Pancreas (tissue), 10 donors: ENCODE data around the gene EIF3L. TPM values are rescaled to one million over a fixed set of nuclear protein-coding genes. Genes with fewer than 3 reads are reported as not detected.
A peak's percentile ranks its signal among the peaks of the same experiment; 100 is the strongest.

Experiments used
- ATAC-seq, 4 donors: fragments of 200-7000 bp; cut with Tn5 transposase; one replicate each; pipeline versions ENCODE4 v1.8.0 to v1.9.1; 2020; ENCODE audit warnings: mild to moderate bottlenecking in 4 of 4, moderate library complexity in 4 of 4
- DNase-seq, 6 donors: peaks; one replicate each; pipeline ENCODE4 v3.0.0-alpha.2; 2020
- FAIRE-seq: peaks from 2 replicates; lab custom pipeline; 2012; peaks lifted over from hg19 to GRCh38; lab: Jason Lieb, UNC
- H3K27ac ChIP-seq, 4 donors: fragments of 200-600 bp; sonication (generic); 1 replicate in 3 of 4; 2 replicates in 1 of 4; pipeline versions ENCODE4 v1.5.0 to v1.8.0; 2020
- H3K27me3 ChIP-seq, 4 donors: fragments of 200-600 bp; one replicate each; pipeline ENCODE4 v1.8.0; 2021
- H3K36me3 ChIP-seq, 3 donors: fragments of 200-600 bp; sonication (generic) in 1 of 3; one replicate each; pipeline versions ENCODE4 v1.5.0 to v1.8.0; 2020 to 2021
- H3K4me1 ChIP-seq, 3 donors: fragments of 200-600 bp; one replicate each; pipeline ENCODE4 v1.8.0; 2021
- H3K4me3 ChIP-seq, 4 donors: fragments of 200-600 bp; sonication (generic) in 2 of 4; one replicate each; pipeline versions ENCODE4 v1.5.0 to v1.8.0; 2020 to 2021
- H3K9me3 ChIP-seq, 4 donors: fragments of 200-600 bp; one replicate each; pipeline ENCODE4 v1.8.0; 2021
- CTCF ChIP-seq, 4 donors: fragments of 200-600 bp; sonication (generic) in 3 of 4; IDR thresholded peaks; one replicate each; pipeline versions ENCODE4 v1.5.0 to v1.8.0; 2021; ENCODE audit warnings: antibody characterized with exemption in 4 of 4
- WGBS, 2 donors: extraction: QIAGEN DNeasy Blood & Tissue Kit; methylation state at CpG; one replicate each; pipeline ENCODE4 v1.1.7; 2013; 5-methylcytosine and 5-hydroxymethylcytosine counted together
- intact Hi-C, 3 donors: fragments of 100-400 bp; cut with DNase I; formaldehyde crosslinking; loops; one replicate each; pipeline versions ENCODE4 v1.11.1 to v1.14.2; 2022
- polyA plus RNA-seq, 2 donors: library from polyadenylated mRNA; stranded (reverse); fragments of 200-250 nt; gene quantifications; one replicate each; pipeline ENCODE4 v1.2.3, GENCODE V29; 2013
- total RNA-seq, 6 donors: library from RNA; stranded (reverse); fragmentation: NEBNext Ultra II Directional in 4 of 6; extraction: Animal tissue kit (Norgen Biotek cat#: 25700) in 4 of 6; gene quantifications; one replicate each; pipeline versions ENCODE4 v1.2.1 to v1.2.4, GENCODE V29; 2021 to 2023
- donor health status: healthy with polysubstance abuse.
- donor health status: DM: no; HTN: no; CAD: no; lungs with moderate emphysema.
- donor health status: DM: no; HTN: no; CAD: no.
- donor health status: control.
- donor health status: control.
- donor health status: Bipolar disorder and iron deficiency.
- donor health status: DM: yes; HTN: yes; CAD: no.
- donor health status: DM: no; HTN: no; CAD: no.
- donor health status: DM: no; HTN: no; CAD: no.
- donor health status: DM: yes; HTN: yes; CAD: no.

The EIF3L gene
- total and polyA plus RNA-seq, 8 donors, result 162 to 412 (median 338) TPM

DNA sequence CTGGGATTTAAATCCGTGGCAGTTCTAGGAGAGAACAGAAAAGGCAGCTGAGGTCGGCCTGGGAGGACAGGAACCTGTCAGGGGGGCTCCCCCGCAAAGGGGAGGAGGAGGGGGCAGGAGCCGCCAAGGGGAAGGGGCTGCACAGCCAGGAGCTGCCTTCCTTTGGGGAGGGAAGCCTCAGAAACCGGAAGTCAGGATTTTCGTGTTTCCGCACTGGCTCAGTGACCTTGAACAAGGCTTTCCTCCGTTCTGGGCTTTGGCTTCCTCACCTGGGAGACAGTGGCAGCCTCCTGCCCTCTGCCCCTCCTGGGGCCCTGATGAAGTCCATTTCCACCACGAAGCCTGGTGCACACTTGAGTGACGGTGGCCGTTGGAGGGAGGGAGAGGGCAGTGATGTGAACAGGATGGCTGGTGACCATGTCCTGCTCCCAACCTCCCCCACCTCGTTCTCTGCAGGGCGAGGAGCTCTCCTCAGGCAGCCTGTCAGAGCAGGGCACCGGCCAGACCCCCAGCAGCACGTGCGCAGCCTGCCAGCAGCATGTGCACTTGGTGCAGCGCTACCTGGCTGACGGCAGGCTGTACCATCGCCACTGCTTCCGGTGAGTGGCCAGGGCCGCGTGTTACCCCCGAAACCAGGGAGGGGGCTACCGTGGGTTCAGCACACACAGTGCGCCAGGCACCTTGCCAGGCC is 69.5 kb downstream of the EIF3L start:
- FAIRE-seq (no peak), ATAC-seq (peak in 2 of 4 donors; percentile 34 to 58), DNase-seq (no peak)
- peaks cover 0 to 46% (median 5%) of the 10 kb centered on the region in 3 donors for H3K36me3 ChIP-seq
- H3K27ac ChIP-seq, result no peak overlapping the region
- no peaks in the 10 kb centered on the region for H3K27me3 ChIP-seq
- H3K4me3 ChIP-seq, result no peak overlapping the region
- intact Hi-C loops, result no loop called here
- 71 to 76% methylated on average over 23 to 25 of the region's 25 CpGs for WGBS, 2 donors
- no peak for TF ChIP-seq CTCF (IDR thresholded peaks at IDR 0.05)
- no peaks in the 10 kb centered on the region for H3K9me3 ChIP-seq
- no peaks in the 10 kb centered on the region for H3K4me1 ChIP-seq

DNA sequence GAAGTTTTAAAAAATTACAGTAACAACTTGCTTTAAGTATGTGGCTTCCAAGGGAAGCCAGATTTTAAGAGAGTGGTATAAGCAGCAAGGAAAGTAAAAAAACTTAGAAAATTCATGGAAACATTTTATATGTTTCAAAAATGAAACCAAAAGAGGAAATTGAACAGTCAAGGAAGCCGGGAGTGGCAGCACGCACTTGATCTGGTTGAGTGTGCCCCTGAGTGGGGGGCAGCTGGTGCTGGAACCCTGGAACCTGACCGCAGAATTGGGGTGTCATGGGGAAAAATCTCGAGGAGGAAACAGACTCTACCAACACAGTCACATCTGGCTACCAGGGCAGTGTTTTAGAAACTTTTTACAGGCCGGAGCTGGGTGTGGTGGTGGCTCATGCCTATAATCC is 70.9 kb downstream of the EIF3L start:
- 86 to 92% methylated on average over 5 of the region's 5 CpGs for WGBS, 2 donors
- H3K27me3 ChIP-seq, result no peaks in the 10 kb centered on the region
- DNase-seq (no peak), FAIRE-seq (no peak), ATAC-seq (no peak)
- H3K4me3 ChIP-seq, result no peak overlapping the region
- peaks cover 0 to 49% (median 5%) of the 10 kb centered on the region in 3 donors for H3K36me3 ChIP-seq
- no peak overlapping the region for H3K27ac ChIP-seq
- H3K9me3 ChIP-seq, result no peaks in the 10 kb centered on the region
- TF ChIP-seq CTCF (IDR thresholded peaks at IDR 0.05), result no peak
- peaks cover 5 to 7% (median 5%) of the 10 kb centered on the region in 3 donors for H3K4me1 ChIP-seq
- intact Hi-C loops, result no loop called here

GRCh38 chr22:37922191-37922590 is 73.0 kb downstream of the EIF3L start:
- FAIRE-seq, result no peak

GRCh38 chr22:37923927-37924326 is 74.7 kb downstream of the EIF3L start:
- intact Hi-C loops, result no loop called here
- H3K36me3 ChIP-seq, result peaks cover 0 to 38% (median 13%) of the 10 kb centered on the region in 3 donors
- 35 to 40% methylated on average over 4 of the region's 4 CpGs for WGBS, 2 donors
- no peak for TF ChIP-seq CTCF (IDR thresholded peaks at IDR 0.05)
- ATAC-seq, result peak; percentile 35 to 73 (median 51)
- no peaks in the 10 kb centered on the region for H3K27me3 ChIP-seq
- no peak overlapping the region for H3K4me3 ChIP-seq
- peak overlapping the region in 3 of 4 donors; percentile 18 to 59 (median 19) for H3K27ac ChIP-seq
- no peak for FAIRE-seq
- H3K9me3 ChIP-seq, result no peaks in the 10 kb centered on the region
- H3K4me1 ChIP-seq, result peaks cover 7 to 17% (median 8%) of the 10 kb centered on the region in 3 donors
- no peak for DNase-seq

More at GRCh38 chr22:37922191-37922590, 73.0 kb downstream of the EIF3L start:
- TF ChIP-seq CTCF (IDR thresholded peaks at IDR 0.05), result no peak
- Histone ChIP-seq H3K4me3 (no peak overlapping the region), H3K27me3 (no peaks in the 10 kb centered on the region), H3K36me3 (peaks cover 0 to 44% (median 10%) of the 10 kb centered on the region in 3 donors), H3K4me1 (peaks cover 6 to 17% (median 6%) of the 10 kb centered on the region in 3 donors), H3K27ac (no peak overlapping the region), H3K9me3 (no peaks in the 10 kb centered on the region)
- ATAC-seq, result no peak
- intact Hi-C loops, result no loop called here
- 90 to 95% methylated on average over 11 of the region's 11 CpGs for WGBS, 2 donors
- DNase-seq, result no peak
